HPDE6-E6E7 (cell line): Measurements from ENCODE around the gene DPH1.

Experiments
- DNase-seq: peaks from one replicate; pipeline ENCODE4 v3.0.0; 2011; ENCODE audit warnings: missing footprints; ENCODE audit errors: extremely low spot score

DPH1 gene

GRCh38 chr17:2027528-2028233, 2.3 kb upstream of the DPH1 start:
- no peak for DNase-seq

DNA sequence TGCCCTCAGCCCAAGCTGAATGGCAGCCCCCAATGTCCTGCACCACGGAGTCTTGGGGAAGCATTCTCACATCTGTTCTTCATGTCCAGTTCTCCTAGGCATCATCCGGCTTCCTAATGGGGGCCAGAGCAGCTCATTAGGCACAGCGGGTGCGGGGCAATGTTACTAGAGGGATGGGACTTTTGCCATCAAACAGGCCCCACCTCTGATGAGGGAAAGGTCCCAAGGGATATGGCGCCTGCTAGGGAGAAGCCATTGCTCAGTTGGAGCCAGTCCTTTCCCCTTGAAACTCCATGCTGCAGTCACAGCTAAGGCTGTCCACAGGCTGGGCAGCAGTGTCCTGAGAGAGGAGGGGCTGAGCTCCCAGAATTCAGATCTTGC, 1.7 kb upstream of the DPH1 start:
- no peak for DNase-seq

GRCh38 chr17:2028737-2029136, 1.2 kb upstream of the DPH1 start:
- DNase-seq, result no peak

- no peak for DNase-seq
Measured at GRCh38 chr17:2030779-2031163, 818 bp downstream of the DPH1 start.

DNA sequence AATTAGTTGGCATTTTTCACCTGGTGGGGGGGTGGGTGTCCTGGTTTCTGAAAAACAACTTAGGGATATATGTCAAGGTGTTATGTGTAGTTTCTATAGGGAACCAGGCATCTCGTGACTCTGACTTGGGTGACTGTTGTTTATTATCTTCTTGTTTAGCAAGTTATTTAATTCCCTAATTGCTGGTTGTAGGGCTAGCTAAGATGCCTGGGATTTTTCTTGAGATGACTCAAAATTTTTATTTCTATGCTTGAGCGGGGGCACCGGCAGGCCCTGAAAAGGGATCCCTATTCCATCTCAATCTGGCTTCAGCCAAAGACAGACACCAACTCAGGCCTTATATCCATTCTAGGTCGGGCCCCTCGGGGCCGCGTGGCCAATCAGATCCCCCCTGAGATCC, 3.2 kb downstream of the DPH1 start:
- DNase-seq, result no peak

DNA sequence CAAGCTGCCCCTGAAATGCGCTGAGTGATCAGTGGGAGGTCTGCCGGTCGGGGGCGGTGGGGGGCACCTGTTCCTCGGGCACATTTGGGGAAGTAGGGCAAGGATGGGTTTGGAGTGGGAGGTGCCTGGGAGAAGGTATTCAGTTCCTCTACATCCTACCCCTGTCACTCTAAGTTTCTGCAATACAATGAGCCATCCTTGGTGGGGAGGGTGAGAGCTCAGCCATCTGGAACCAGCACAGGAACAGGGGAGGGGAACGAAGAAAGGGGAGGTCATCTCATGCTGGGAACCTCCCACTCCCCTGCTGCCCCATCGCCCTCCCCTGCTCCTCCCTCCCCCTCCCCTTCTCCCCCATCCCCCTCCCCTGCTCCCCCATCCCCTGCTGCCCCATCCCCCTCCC, 4.2 kb downstream of the DPH1 start:
- DNase-seq, result no peak

GRCh38 chr17:2034806-2035540, 5.0 kb downstream of the DPH1 start:
- DNase-seq, result no peak

DNA sequence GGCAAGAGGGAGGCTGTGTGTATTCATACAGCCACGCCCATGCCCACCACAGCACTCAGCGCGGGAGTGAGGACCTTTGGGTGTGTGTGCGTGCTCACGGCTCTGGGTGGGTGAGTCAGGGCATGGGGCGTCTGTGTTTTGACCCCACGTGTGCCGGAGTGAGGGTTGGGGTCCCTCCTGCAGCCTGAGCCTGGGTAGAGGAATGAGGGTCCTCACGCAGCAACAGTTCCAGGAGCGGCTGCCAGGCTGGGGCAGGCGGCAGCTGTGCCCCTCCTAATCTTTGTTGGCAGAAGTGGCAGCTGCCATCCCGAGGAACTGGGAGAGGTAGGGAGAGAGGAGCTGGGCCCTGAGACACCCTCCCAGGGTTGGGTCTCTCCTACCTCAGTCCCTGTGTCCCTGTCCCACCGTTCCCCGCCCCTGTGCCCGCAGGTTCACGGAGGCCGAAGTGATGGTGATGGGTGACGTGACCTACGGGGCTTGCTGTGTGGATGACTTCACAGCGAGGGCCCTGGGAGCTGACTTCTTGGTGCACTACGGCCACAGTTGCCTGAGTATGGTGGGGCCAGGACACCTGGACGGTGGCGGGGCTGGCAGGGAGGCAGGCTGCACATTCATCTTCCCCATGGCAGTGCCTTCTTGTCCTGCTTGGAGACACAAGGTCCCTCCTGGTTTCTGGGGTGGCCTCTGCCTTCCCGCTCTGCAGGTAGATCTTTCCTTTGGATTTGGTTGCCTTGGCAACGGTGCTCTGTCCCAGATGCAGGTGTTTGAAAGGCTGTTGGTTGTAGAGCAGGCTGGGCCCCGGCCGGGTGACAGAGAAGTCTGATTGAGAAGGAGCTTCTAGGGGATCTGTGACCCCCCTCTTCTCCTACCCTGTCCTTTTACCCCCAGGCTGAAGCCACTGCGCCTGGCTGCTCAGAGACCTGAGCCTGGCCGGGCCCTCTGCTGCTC, 5.9 kb downstream of the DPH1 start:
- DNase-seq, result no peak

DNA sequence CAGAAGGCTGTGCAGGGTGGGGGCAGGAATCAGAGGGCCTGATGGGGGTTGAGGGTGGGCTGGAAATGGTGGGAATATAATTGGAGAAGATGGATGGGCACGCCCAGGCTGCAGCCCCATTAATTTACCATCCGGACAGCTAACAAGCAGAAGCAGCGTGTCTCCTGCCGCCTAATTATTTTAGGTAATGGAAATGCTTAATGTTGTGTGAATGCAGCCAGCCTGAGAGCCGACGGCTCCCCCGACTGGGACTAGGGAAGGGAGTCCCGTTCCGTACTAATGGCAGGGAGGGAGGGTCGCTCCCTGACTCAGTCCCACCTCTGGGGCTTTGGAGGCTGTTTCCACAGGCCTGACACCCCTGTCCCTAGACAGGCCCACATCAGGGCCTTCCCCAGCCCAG, 7.2 kb downstream of the DPH1 start:
- no peak for DNase-seq

GRCh38 chr17:2040219-2040827, 10.4 kb downstream of the DPH1 start:
- no peak for DNase-seq

GRCh38 chr17:2040942-2041560, 11.1 kb downstream of the DPH1 start:
- no peak for DNase-seq

DNA sequence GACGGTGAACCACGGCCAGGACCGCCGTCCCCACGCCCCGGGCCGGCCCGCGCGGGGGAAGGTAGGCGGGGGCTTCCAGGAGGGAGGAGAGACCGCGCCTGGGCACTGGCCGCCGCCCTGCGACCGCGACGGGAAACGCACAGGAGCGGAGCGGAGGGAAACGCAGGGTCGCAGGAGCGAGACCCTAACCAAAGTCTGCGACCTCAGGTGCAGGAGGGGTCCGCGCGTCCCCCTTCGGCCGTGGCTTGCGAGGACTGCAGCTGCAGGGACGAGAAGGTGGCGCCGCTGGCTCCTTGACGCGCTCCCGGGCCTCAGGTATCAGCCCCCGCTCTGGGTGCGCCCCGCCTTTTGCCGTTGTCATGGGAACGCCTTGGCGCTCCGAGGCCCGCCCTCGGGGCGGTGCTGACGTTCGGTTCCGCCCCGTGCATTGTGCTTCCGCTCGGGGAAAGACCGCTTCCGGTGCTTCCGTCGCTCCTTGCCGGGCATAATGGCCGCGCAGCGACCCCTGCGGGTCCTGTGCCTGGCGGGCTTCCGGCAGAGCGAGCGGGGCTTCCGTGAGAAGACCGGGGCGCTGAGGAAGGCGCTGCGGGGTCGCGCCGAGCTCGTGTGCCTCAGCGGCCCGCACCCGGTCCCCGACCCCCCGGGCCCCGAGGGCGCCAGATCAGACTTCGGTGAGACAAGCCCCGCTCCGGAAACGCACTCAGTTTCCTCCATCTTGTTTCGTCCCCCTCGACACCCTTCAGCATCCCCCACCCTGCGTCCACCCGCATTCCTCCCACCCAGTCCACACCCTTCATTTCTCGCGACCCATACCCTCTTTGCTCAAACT, 11.8 kb downstream of the DPH1 start, which contains the start of gene OVCA2:
Gene OVCA2 (plus strand): TSS at position 462 of the 829 bp plus-strand sequence. CDS start 26 bp downstream, at position 488.
- peak; percentile 92 for DNase-seq

GRCh38 chr17:2042390-2042847, 12.5 kb downstream of the DPH1 start:
- no peak for DNase-seq

DNA sequence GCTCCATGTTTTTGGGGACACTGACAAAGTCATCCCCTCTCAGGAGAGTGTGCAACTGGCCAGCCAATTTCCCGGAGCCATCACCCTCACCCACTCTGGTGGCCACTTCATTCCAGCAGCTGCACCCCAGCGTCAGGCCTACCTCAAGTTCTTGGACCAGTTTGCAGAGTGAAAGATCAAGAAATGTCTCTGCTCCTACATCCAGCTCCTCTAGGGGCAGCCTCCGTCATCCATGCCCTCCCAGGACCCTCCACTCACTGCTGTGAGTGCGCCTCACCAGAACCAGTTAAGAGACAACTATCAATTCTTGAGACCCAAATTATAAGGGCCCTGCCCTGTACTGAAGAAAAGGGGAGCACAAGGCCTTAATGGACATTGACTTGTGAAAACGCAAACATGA, 13.0 kb downstream of the DPH1 start:
- DNase-seq, result no peak

- no peak for DNase-seq
Measured at GRCh38 chr17:2043785-2044184, 13.8 kb downstream of the DPH1 start.

DNA sequence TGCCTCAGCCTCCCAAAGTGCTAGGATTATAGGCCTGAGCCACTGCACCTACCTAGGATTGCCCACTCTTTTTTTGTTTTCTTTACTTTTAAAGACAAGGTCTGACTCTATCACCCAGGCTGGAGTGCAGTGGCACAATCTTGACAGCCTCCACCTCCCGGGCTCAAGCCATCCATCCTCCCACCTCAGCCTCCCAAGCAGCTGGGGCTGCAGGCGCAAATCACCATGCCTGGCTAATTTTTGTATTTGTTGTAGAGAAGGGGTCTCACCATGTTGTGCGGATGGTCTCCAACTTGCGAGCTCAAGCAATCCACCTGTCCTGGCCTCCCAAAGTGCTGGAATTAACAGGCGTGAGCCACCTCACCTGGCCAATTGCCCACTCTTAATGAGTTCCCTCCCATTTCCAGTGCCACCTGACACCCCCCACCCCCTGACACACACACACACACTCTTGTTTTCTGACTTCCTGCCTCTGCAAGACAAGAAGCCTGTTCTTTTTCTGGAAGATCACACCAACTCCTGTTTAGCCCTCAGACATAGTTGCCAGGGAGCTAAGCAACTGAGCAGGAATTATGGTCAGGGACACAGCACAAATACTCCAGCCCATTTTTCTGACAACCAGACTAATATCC, 14.4 kb downstream of the DPH1 start:
- no peak for DNase-seq

DNA sequence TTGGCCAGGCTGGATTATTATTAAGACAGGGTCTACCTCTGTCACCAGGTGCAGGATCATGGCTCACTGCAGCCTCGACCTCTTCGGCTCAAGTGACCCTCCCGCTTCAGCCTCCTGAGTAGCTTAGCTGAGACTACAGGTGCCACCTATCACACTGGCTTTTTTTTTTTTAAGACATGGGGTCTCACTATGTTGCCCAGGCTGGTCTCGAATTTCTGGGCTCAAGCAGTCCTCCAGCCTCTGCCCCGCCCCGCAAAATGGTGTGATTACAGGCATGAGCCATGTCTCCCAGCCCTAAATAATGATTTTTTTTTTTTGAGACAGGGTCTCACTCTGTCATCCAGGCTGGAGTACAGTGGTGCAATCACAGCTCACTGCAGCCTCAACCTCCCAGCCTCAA, 17.6 kb downstream of the DPH1 start:
- no peak for DNase-seq

- no peak for DNase-seq
Measured at GRCh38 chr17:2048805-2049204, 18.9 kb downstream of the DPH1 start.

- no peak for DNase-seq
Measured at GRCh38 chr17:2049333-2050299, 19.7 kb downstream of the DPH1 start.
